HG02678 (cell line): Measurements from ENCODE around the gene GIT1.

Experiments used
- ATAC-seq: cut with Tn5 transposase; IDR thresholded peaks from one replicate; pipeline ENCODE4 v1.9.1; 2021; ENCODE audit warnings: mild to moderate bottlenecking, moderate library complexity; ENCODE audit not compliant: unreplicated experiment

The GIT1 gene

DNA sequence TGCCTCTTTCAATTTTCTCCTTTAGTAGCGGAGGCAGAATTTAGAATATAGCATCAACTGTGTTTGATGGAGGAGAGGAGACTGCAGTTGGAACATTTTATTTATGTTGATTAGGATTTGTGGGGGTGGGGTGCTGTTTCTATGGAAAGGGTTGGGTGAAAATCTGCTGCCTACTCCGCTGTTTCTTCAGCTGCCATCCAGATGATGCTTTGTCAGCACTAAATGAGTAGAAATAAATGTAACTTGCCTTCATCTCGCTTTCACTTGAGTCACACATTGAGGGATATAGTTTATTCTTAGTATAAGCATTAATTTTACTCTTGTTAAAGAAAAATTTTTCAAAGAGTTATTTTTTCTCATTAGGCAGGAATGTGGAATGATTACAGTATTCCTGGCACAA lies 64.8 kb downstream of the GIT1 start:
- ATAC-seq: no peak
